ENCODE measurements around the gene PARD3. TPM values are rescaled to one million over a fixed set of nuclear protein-coding genes. Genes with fewer than 3 reads are reported as not detected.

The PARD3 gene
- total and polyA plus RNA-seq, 8 donors, result 25.6 to 54.5 (median 47.8) TPM

DNA sequence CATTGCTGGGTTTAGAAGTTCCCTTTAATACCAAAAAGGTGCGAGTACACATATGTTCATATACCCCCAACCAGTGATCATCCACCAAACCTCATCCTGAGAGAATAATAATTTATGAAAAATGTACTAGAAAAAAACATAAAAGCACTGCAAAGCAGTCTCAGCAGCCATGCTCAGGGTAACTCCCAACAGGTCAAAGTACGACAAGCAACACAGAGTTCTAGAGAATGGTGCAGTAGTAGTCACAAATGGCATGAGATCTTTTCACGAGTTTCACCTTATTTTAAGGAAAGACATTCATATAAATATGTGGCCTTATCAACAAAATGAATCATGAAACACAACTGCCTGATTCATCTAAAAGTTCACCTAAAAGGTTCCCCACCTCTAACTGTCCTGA is 338.5 kb downstream of the PARD3 start:
- Histone ChIP-seq H3K4me1 (peaks cover 0 to 3% of the 10 kb centered on the region in 2 donors), H3K27ac (no peak overlapping the region), H3K9me3 (no peaks in the 10 kb centered on the region), H3K36me3 (no peaks in the 10 kb centered on the region), H3K4me3 (no peak overlapping the region), H3K27me3 (no peaks in the 10 kb centered on the region)
- DNase-seq (no peak), ATAC-seq (no peak)
- TF ChIP-seq, protein P1, sequence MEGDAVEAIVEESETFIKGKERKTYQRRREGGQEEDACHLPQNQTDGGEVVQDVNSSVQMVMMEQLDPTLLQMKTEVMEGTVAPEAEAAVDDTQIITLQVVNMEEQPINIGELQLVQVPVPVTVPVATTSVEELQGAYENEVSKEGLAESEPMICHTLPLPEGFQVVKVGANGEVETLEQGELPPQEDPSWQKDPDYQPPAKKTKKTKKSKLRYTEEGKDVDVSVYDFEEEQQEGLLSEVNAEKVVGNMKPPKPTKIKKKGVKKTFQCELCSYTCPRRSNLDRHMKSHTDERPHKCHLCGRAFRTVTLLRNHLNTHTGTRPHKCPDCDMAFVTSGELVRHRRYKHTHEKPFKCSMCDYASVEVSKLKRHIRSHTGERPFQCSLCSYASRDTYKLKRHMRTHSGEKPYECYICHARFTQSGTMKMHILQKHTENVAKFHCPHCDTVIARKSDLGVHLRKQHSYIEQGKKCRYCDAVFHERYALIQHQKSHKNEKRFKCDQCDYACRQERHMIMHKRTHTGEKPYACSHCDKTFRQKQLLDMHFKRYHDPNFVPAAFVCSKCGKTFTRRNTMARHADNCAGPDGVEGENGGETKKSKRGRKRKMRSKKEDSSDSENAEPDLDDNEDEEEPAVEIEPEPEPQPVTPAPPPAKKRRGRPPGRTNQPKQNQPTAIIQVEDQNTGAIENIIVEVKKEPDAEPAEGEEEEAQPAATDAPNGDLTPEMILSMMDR (IDR thresholded peaks at IDR 0.05), result no peak
- intact Hi-C loops (cut with DNase I), result no loop called here

DNA sequence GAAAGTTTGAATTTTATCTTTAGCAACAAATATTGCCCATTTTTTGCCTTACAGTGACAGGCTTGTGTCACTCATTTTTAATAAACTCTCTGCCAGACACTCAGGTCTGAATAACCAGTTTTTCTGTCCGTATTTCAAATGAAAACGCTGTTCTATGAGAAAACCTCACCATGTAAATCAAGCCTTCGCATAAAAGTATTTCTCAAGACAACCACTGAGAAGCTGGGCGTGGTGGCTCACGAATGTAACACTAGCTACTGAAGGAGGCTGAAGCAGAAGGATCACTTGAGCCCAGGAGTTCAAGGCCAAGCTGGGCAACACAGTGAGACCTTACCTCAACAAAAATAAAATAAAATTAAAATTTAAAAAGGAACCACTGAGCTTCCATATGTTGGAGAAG is 339.3 kb downstream of the PARD3 start:
- DNase-seq, result no peak
- no peak for ATAC-seq
- TF ChIP-seq, protein P1 (IDR thresholded peaks at IDR 0.05), result no peak
- Histone ChIP-seq H3K4me1 (peaks cover 0 to 3% of the 10 kb centered on the region in 2 donors), H3K4me3 (no peak overlapping the region), H3K27me3 (no peaks in the 10 kb centered on the region), H3K9me3 (no peaks in the 10 kb centered on the region), H3K36me3 (no peaks in the 10 kb centered on the region), H3K27ac (no peak overlapping the region)
- intact Hi-C loops (cut with DNase I), result no loop called here

DNA sequence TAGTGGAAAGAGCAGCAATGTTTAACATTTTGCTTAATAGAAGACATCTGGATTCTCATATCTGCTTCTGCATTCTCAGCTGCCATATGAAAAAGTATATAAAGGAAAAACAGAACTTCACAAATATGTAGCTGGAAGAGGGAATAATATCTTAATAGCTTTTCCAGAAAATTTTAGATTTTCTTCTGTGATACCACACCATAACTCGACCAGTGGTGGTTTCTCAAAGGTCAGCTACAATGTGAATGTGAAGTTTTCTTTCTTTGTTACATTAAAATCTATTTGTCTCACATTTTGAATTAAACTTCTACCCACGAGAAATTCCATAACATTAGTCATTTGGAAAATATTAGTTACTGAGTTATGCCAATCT is 339.8 kb downstream of the PARD3 start:
- DNase-seq (no peak), ATAC-seq (no peak)
- H3K9me3 ChIP-seq, result no peaks in the 10 kb centered on the region
- TF ChIP-seq, protein P1 (IDR thresholded peaks at IDR 0.05), result no peak
- H3K36me3 ChIP-seq, result no peaks in the 10 kb centered on the region
- no peak overlapping the region for H3K4me3 ChIP-seq
- H3K27ac ChIP-seq, result no peak overlapping the region
- peaks cover 0 to 3% of the 10 kb centered on the region in 2 donors for H3K4me1 ChIP-seq
- no peaks in the 10 kb centered on the region for H3K27me3 ChIP-seq
- intact Hi-C loops (cut with DNase I), result no loop called here

DNA sequence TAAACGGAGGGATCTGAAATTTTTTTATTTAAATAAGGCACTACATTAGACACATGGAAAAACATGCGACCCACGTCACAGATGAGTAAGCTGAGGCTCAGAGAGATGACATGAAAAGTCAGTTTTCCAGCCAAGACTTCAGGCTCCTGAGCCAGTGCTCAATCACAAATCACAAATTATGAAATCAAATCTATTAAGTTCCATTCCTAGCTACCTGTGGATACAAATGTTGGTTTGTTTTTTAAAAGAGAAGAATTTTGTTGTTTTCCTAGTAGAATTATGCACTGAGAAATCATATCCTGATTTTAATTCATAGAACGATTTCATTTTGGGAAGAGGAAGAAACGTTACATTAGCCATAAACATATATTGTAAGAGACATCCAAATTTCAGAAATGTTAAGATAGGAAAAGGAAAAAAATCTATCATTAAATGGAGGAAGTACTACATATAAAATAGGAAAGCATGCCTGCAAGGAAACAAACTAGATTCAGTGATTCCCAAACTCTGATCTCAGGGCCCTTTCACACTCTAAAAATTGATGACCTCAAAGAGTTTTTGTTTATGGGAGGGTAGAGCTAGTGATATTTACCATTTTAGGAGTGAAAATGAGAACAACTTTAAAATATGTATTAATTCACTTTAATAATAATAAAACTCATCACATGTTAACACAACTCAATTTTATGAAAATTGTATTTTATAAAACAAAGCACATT is 340.4 kb downstream of the PARD3 start:
- Histone ChIP-seq H3K27me3 (no peaks in the 10 kb centered on the region), H3K9me3 (no peaks in the 10 kb centered on the region), H3K36me3 (no peaks in the 10 kb centered on the region), H3K27ac (no peak overlapping the region), H3K4me1 (peaks cover 0 to 3% of the 10 kb centered on the region in 2 donors), H3K4me3 (no peak overlapping the region)
- DNase-seq (no peak), ATAC-seq (no peak)
- TF ChIP-seq, protein P1 (IDR thresholded peaks at IDR 0.05), result no peak
- intact Hi-C loops (cut with DNase I), result no loop called here

DNA sequence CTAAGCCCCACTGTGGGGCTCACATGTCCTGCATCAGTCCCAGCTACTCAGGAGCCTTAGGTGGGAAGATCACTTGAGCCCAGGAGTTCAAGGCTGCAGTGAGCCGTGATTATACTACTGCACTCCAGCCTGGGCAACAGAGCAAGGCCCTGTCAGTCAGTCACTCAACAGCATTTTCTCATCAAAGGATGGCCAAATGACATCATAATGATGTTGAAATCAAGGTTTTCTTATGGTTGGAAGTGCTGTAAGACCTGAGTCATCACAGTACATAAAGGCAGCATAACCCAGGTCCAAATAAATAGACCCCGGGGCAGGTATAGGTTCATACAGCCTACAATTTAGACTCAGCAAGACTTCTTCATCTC is 341.1 kb downstream of the PARD3 start:
- H3K27ac ChIP-seq, result no peak overlapping the region
- DNase-seq, result no peak
- intact Hi-C loops (cut with DNase I), result no loop called here
- H3K27me3 ChIP-seq, result no peaks in the 10 kb centered on the region
- no peak for ATAC-seq
- peaks cover 0 to 3% of the 10 kb centered on the region in 2 donors for H3K4me1 ChIP-seq
- TF ChIP-seq, protein P1 (IDR thresholded peaks at IDR 0.05), result no peak
- H3K36me3 ChIP-seq, result no peaks in the 10 kb centered on the region
- H3K4me3 ChIP-seq, result no peak overlapping the region
- H3K9me3 ChIP-seq, result no peaks in the 10 kb centered on the region
